ENCODE measurements around the gene NANOS1. TPM values are rescaled to one million over a fixed set of nuclear protein-coding genes. Genes with fewer than 3 reads are reported as not detected.
A peak's percentile ranks its signal among the peaks of the same experiment; 100 is the strongest.

Gene NANOS1
- total RNA-seq, 1 donor from 2014 or later = 10.2 TPM

GRCh38 chr10:119022846-119023552 is 6.5 kb upstream of the NANOS1 start:
- H4K20me1 ChIP-seq (ENCODE audit: low read depth) = no peaks in the 10 kb centered on the region
- H3K36me3 ChIP-seq = no peaks in the 10 kb centered on the region
- peaks cover 10% of the 10 kb centered on the region for H3K4me1 ChIP-seq
- peaks cover 1% of the 10 kb centered on the region for H3K27me3 ChIP-seq
- TF ChIP-seq EZH2 (IDR thresholded peaks at IDR 0.05) = no peak
- TF ChIP-seq EZH2phosphoT487 (IDR thresholded peaks at IDR 0.05) = no peak
- no peak for TF ChIP-seq CTCF (IDR thresholded peaks at IDR 0.05)
- no peak overlapping the region for H3K9ac ChIP-seq
- H2AFZ ChIP-seq (replicated peaks) = peak overlapping the region; percentile 54
- no peaks in the 10 kb centered on the region for H3K79me2 ChIP-seq (ENCODE audit: low read depth)
- no peaks in the 10 kb centered on the region for H3K9me3 ChIP-seq (ENCODE audit: low read depth)
- H3K27ac Mint-ChIP-seq = peak overlapping the region; percentile 60
- H3F3A ChIP-seq (ENCODE audit: low read depth) = no peaks in the 10 kb centered on the region
- H3K27ac ChIP-seq = no peak overlapping the region
- no peaks in the 10 kb centered on the region for H3K36me3 Mint-ChIP-seq
- H3K4me2 ChIP-seq = peak overlapping the region; percentile 20
- H3K27me3 Mint-ChIP-seq (ENCODE audit: insufficient read depth, low read depth) = peaks cover 5% of the 10 kb centered on the region
- no peak overlapping the region for H3K4me3 ChIP-seq
- H3K4me3 Mint-ChIP-seq = no peak overlapping the region
- H3K4me1 Mint-ChIP-seq = peaks cover 13% of the 10 kb centered on the region
- no peaks in the 10 kb centered on the region for H3K9me3 Mint-ChIP-seq
- no peak for DNase-seq (ENCODE audit: low spot score)

- no peaks in the 10 kb centered on the region for H4K20me1 ChIP-seq (ENCODE audit: low read depth)
- no peaks in the 10 kb centered on the region for H3K79me2 ChIP-seq (ENCODE audit: low read depth)
- no peak for TF ChIP-seq CTCF (IDR thresholded peaks at IDR 0.05)
- TF ChIP-seq EZH2phosphoT487 (IDR thresholded peaks at IDR 0.05) = no peak
- TF ChIP-seq EZH2 (IDR thresholded peaks at IDR 0.05) = no peak
- no peaks in the 10 kb centered on the region for H3K9me3 ChIP-seq (ENCODE audit: low read depth)
- Mint-ChIP-seq H3K27ac (no peak overlapping the region), H3K9me3 (no peaks in the 10 kb centered on the region), H3K27me3 (ENCODE audit: insufficient read depth, low read depth) (peaks cover 5% of the 10 kb centered on the region), H3K4me1 (peaks cover 13% of the 10 kb centered on the region), H3K4me3 (no peak overlapping the region), H3K36me3 (no peaks in the 10 kb centered on the region)
- no peak overlapping the region for H2AFZ ChIP-seq (replicated peaks)
- H3F3A ChIP-seq (ENCODE audit: low read depth) = peaks cover 1% of the 10 kb centered on the region
- H3K4me1 ChIP-seq = peaks cover 10% of the 10 kb centered on the region
- no peaks in the 10 kb centered on the region for H3K36me3 ChIP-seq
- H3K27me3 ChIP-seq = peaks cover 5% of the 10 kb centered on the region
- H3K4me3 ChIP-seq = no peak overlapping the region
- H3K27ac ChIP-seq = no peak overlapping the region
- H3K9ac ChIP-seq = no peak overlapping the region
- H3K4me2 ChIP-seq = no peak overlapping the region
- DNase-seq (ENCODE audit: low spot score) = no peak
Observed at GRCh38 chr10:119023553-119023868, 6.0 kb upstream of the NANOS1 start.

GRCh38 chr10:119024882-119025281 is 4.6 kb upstream of the NANOS1 start:
- Mint-ChIP-seq H3K27me3 (ENCODE audit: insufficient read depth, low read depth) (peaks cover 5% of the 10 kb centered on the region), H3K36me3 (no peaks in the 10 kb centered on the region), H3K9me3 (no peaks in the 10 kb centered on the region), H3K4me1 (peaks cover 13% of the 10 kb centered on the region), H3K27ac (no peak overlapping the region), H3K4me3 (no peak overlapping the region)
- H4K20me1 ChIP-seq (ENCODE audit: low read depth) = peaks cover 3% of the 10 kb centered on the region
- H3K27me3 ChIP-seq = peaks cover 5% of the 10 kb centered on the region
- TF ChIP-seq EZH2phosphoT487 (IDR thresholded peaks at IDR 0.05) (no peak), EZH2 (IDR thresholded peaks at IDR 0.05) (no peak), CTCF (IDR thresholded peaks at IDR 0.05) (no peak)
- H3K36me3 ChIP-seq = no peaks in the 10 kb centered on the region
- DNase-seq (ENCODE audit: low spot score) = no peak
- H3K4me2 ChIP-seq = no peak overlapping the region
- peaks cover 10% of the 10 kb centered on the region for H3K4me1 ChIP-seq
- H3K9ac ChIP-seq = no peak overlapping the region
- H2AFZ ChIP-seq (replicated peaks) = no peak overlapping the region
- H3K27ac ChIP-seq = no peak overlapping the region
- H3F3A ChIP-seq (ENCODE audit: low read depth) = peaks cover 11% of the 10 kb centered on the region
- H3K79me2 ChIP-seq (ENCODE audit: low read depth) = no peaks in the 10 kb centered on the region
- no peak overlapping the region for H3K4me3 ChIP-seq
- no peaks in the 10 kb centered on the region for H3K9me3 ChIP-seq (ENCODE audit: low read depth)
